Heart left ventricle (tissue), 13 donors: ENCODE results near the gene SNX21.

ENCODE experiments used
- POLR2A ChIP-seq, 2 donors: fragments of 450-650 bp; IDR thresholded peaks; one replicate each; pipeline ENCODE4 v1.6.1; 2017; ENCODE audit warnings: antibody characterized with exemption in 2 of 2, mild to moderate bottlenecking in 2 of 2, moderate library complexity in 2 of 2
- TF ChIP-seq, protein P1 (sequence below), 12 donors: fragments of 200-600 bp; sonication (generic) in 4 of 12; IDR thresholded peaks; one replicate each; pipeline versions ENCODE4 v1.5.0 to v1.8.0; 2018 to 2022; ENCODE audit warnings: antibody characterized with exemption in 12 of 12, mild to moderate bottlenecking in 5 of 12
- donor health status: ischemic (EF 13 %, LVEDD 7.1; RV severe dilation, severe dysfunction).
- donor health status: DM: no; HTN: yes; CAD: no.
- donor health status: DM: no; HTN: no; CAD: no.
- donor health status: ischemic (EF 25% LVEDD 6.9; RV normal size, moderate dysfunction).
- donor health status: ischemic (EF 25% LVEDD 5.7; RV mildly dilated, moderate dysfunction).
- donor health status: ischemic (EF 35%, LVEDD 5.7; RV mildly dilated, moderate dysfunction).
- donor health status: nonischemic (EF 11% LVEDD 7.7; RV severe dilation, severe dysfunction).
- donor health status: DM: yes; HTN: yes; CAD: no.
- donor health status: PGD.
- donor health status: ischemic (EF 29% LVEDD 5.4; RV normal size, mild dysfunction).
- donor health status: nonischemic (EF 23%, LVEDD 6.1; RV moderate dilation, normal function).

DNA sequence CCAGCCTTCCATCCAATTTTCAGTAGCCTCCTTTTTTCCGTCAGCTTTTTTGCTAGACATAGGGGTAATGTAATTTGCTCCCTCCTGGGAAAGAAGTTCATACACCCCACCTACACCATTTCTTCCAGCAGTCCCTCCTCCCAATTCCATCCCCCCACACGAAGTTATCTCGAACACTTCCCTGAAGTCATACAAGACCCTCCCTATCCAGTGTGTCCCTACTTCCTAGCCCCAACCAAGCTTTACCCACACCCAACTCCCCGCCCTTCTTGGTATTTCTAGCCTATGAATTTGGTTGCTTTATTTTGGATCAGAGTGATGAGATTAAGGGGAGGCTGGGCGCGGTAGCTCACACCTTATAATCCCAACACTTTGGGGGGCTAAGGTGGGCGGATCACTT lies 20.1 kb upstream of the SNX21 start:
- TF ChIP-seq, protein P1, sequence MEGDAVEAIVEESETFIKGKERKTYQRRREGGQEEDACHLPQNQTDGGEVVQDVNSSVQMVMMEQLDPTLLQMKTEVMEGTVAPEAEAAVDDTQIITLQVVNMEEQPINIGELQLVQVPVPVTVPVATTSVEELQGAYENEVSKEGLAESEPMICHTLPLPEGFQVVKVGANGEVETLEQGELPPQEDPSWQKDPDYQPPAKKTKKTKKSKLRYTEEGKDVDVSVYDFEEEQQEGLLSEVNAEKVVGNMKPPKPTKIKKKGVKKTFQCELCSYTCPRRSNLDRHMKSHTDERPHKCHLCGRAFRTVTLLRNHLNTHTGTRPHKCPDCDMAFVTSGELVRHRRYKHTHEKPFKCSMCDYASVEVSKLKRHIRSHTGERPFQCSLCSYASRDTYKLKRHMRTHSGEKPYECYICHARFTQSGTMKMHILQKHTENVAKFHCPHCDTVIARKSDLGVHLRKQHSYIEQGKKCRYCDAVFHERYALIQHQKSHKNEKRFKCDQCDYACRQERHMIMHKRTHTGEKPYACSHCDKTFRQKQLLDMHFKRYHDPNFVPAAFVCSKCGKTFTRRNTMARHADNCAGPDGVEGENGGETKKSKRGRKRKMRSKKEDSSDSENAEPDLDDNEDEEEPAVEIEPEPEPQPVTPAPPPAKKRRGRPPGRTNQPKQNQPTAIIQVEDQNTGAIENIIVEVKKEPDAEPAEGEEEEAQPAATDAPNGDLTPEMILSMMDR (IDR thresholded peaks at IDR 0.05) = no peak
- TF ChIP-seq POLR2A (IDR thresholded peaks at IDR 0.05) = no peak
